ENCODE results near the gene KCNK5. TPM values are rescaled to one million over a fixed set of nuclear protein-coding genes. Genes with fewer than 3 reads are reported as not detected.

KCNK5 gene
- total RNA-seq, 2 experiments from 2014 or later: 25.0 to 25.9 TPM

DNA sequence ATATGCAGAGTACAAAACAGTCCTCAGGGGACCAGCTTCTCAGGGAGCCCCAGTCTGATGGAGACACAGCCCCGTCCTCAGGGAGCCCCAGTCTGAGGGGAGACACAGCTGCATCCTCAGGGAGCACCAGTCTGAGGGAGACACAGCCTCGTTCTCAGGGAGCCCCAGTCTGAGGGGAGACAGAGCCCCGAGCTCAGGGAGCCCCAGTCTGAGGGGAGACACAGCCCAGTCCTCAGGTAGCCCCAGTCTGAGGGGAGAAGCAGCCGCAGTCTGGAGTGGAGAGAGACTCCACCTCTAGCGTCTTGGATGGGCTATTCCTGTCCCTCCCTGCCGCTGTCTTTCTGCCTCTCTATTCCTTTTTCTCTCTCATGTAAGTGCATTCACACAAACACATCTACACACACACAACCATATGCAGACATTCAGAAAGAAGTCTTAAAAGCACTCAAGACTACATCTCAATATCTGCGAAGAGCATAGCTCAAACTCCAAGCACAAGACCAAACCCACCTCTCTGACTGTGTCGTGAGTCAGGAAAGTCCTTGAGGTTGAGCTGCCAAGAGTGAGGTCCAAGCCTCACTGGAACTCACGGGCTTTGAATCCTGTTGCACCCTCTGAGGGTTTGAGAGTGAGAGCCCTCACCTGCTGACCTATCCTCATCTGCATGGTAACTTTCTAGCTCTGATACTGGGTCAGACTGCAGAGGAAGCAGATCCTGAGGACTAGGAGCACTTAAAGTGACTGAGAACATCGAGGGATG is 61.2 kb downstream of the KCNK5 start:
- no peak for DNase-seq
- intact Hi-C loops (cut with micrococcal nuclease): no loop called here
- H3K4me3 Mint-ChIP-seq: no peak overlapping the region
- ChIA-PET CTCF (interaction anchor here (1.0 to 9.9 kb wide), 8 partner anchors 12 to 296 kb away, joined by 3 to 321 read pairs (median 10); no protein-coding TSS in a partner anchor), POLR2A (no interaction called here)
- no peak overlapping the region for H3K27ac Mint-ChIP-seq
- H3K36me3 Mint-ChIP-seq (ENCODE audit: low read depth): no peaks in the 10 kb centered on the region
- H3K9me3 Mint-ChIP-seq: peaks cover 2% of the 10 kb centered on the region
- H3K27me3 Mint-ChIP-seq: no peaks in the 10 kb centered on the region
- ATAC-seq: no peak
- H3K4me1 Mint-ChIP-seq (ENCODE audit: low read depth): peaks cover 8% of the 10 kb centered on the region
- TF ChIP-seq, protein P1, sequence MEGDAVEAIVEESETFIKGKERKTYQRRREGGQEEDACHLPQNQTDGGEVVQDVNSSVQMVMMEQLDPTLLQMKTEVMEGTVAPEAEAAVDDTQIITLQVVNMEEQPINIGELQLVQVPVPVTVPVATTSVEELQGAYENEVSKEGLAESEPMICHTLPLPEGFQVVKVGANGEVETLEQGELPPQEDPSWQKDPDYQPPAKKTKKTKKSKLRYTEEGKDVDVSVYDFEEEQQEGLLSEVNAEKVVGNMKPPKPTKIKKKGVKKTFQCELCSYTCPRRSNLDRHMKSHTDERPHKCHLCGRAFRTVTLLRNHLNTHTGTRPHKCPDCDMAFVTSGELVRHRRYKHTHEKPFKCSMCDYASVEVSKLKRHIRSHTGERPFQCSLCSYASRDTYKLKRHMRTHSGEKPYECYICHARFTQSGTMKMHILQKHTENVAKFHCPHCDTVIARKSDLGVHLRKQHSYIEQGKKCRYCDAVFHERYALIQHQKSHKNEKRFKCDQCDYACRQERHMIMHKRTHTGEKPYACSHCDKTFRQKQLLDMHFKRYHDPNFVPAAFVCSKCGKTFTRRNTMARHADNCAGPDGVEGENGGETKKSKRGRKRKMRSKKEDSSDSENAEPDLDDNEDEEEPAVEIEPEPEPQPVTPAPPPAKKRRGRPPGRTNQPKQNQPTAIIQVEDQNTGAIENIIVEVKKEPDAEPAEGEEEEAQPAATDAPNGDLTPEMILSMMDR (IDR thresholded peaks at IDR 0.05): no peak

DNA sequence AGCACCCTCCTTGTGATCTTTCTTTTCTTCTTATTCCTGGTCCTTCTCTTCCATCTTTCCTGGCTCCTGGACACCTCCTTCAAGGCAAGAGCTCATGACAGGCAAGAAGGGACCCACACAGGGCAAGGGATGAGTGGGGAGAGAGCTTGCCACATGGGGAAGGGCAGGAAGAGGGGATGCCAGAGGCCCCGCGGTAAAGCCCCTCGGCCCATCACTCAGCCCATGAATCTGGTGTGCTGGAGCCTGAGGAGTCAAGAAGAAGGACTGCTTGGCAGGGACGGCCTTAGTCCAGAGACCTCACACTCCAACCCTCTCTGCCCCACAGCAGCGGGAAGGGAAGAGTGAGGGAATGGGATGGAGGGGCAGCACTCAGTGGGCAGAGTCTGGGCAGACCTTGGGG is 62.0 kb downstream of the KCNK5 start:
- intact Hi-C loops (cut with micrococcal nuclease): no loop called here

DNA sequence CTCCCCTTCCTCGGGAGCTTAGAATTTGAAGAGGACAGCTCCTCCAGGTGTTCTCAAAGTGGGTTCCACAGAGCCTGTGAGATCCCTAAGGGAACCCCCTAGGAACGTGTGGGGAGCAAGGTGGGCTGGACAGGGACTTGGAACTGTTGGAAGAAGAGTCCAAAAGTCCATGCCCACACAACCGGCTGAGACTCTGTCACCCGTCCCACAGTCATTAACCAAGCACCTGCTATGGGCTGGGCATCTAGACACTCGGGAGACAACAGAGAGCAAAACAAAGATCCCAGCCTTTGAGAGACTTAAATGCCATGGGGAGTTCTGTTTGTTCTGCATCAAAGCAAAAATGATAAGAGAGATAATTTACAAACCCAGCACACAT is 62.4 kb downstream of the KCNK5 start:
- DNase-seq (no peak), ATAC-seq (no peak)
- Mint-ChIP-seq H3K36me3 (ENCODE audit: low read depth) (no peaks in the 10 kb centered on the region), H3K27ac (no peak overlapping the region), H3K4me1 (ENCODE audit: low read depth) (peaks cover 8% of the 10 kb centered on the region), H3K27me3 (no peaks in the 10 kb centered on the region), H3K9me3 (peaks cover 2% of the 10 kb centered on the region), H3K4me3 (no peak overlapping the region)
- POLR2A ChIA-PET: no interaction called here
- CTCF ChIA-PET: interaction anchor here (0.6 to 9.9 kb wide), 24 partner anchors 10 to 294 kb away, joined by 3 to 321 read pairs (median 4); partner anchors contain the start of gene KCNK17
- TF ChIP-seq, protein P1 (IDR thresholded peaks at IDR 0.05): no peak
- intact Hi-C loops (cut with micrococcal nuclease): loop anchor here (1.0 kb wide), 1 partner anchor 136 kb away; no protein-coding TSS in a partner anchor

More for the DNA sequence above, 62.0 kb downstream of the KCNK5 start:
- no peak overlapping the region for H3K27ac Mint-ChIP-seq
- TF ChIP-seq, protein P1 (IDR thresholded peaks at IDR 0.05): no peak
- H3K4me3 Mint-ChIP-seq: no peak overlapping the region
- no peaks in the 10 kb centered on the region for H3K36me3 Mint-ChIP-seq (ENCODE audit: low read depth)
- ChIA-PET CTCF (interaction anchor here (0.8 to 9.9 kb wide), 17 partner anchors 10 to 295 kb away, joined by 3 to 321 read pairs (median 4); no protein-coding TSS in a partner anchor), POLR2A (no interaction called here)
- peaks cover 2% of the 10 kb centered on the region for H3K9me3 Mint-ChIP-seq
- H3K27me3 Mint-ChIP-seq: no peaks in the 10 kb centered on the region
- peaks cover 8% of the 10 kb centered on the region for H3K4me1 Mint-ChIP-seq (ENCODE audit: low read depth)
- ATAC-seq (no peak), DNase-seq (no peak)

DNA sequence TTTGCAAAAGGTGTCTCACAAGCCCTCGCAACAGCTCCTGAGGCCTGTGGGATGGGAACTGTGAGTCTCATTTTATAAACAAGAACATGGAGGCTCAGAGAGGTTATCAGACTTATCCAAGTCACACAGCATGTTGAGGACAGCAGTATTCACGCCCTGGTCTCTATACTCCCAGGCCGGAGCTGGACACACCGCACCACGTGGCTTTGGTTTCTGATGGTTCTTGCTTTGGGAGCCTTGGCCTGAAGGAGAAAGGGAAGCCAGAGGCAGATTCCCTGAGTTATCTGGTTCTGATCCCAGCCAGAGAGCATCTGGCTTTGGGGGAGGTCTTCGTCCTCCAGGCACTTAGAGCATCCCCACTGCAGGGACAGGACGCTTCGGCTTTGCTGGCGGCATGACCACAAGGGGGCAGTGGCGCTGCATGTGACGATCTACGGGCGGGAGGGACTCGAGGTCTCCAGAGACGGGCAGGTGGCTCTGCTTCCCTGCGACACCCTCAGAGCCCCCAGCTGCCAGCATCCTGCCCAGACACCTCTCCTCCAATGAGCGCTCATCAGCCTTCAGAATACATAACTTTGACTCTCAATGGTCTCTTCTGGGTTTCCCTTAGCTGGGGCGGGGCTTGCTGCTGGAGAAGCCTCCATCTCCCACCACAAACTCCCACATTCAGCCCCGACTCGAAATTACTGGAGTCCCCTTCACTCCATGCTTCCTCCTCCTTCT is 62.9 kb downstream of the KCNK5 start:
- POLR2A ChIA-PET: no interaction called here
- intact Hi-C loops (cut with micrococcal nuclease): loop anchor here (1.0 kb wide), 1 partner anchor 137 kb away; no protein-coding TSS in a partner anchor
- Mint-ChIP-seq H3K4me3 (no peak overlapping the region), H3K27me3 (no peaks in the 10 kb centered on the region), H3K4me1 (ENCODE audit: low read depth) (peaks cover 8% of the 10 kb centered on the region), H3K27ac (no peak overlapping the region), H3K36me3 (ENCODE audit: low read depth) (no peaks in the 10 kb centered on the region), H3K9me3 (no peaks in the 10 kb centered on the region)
- peak; percentile 97 for ATAC-seq
- peak; percentile 90 for DNase-seq
- TF ChIP-seq, protein P1 (IDR thresholded peaks at IDR 0.05): peak; percentile 91
- CTCF ChIA-PET: interaction anchor here (0.6 to 9.9 kb wide), 35 partner anchors 10 to 294 kb away, joined by 3 to 321 read pairs (median 4); partner anchors contain the start of gene KCNK17

All from activated CD8-positive, alpha-beta T cell treated with anti-CD3 and anti-CD28 coated beads for 36 hours (primary cell).